Lung (tissue), 12 donors: ENCODE measurements around the gene FLT1. TPM values are rescaled to one million over a fixed set of nuclear protein-coding genes. Genes with fewer than 3 reads are reported as not detected.

ENCODE experiments used
- ATAC-seq: fragments of 200-7000 bp; cut with Tn5 transposase; one replicate; pipeline ENCODE4 v1.9.1; 2020; ENCODE audit warnings: moderate number of reproducible peaks; ENCODE audit not compliant: insufficient read depth, low FRiP score
- DNase-seq, 3 donors: peaks; one replicate each; pipeline ENCODE4 v3.0.0-alpha.2; 2013 to 2017
- H3K27ac ChIP-seq, 2 donors: one replicate each; pipeline ENCODE4 v1.5.1; 2013; ENCODE audit warnings: mild to moderate bottlenecking in 2 of 2, moderate library complexity in 2 of 2, control low read depth in 1 of 2, inconsistent platforms in 1 of 2, low read depth in 1 of 2, low read length in 1 of 2
- H3K27me3 ChIP-seq, 3 donors: one replicate each; pipeline ENCODE4 v1.5.1; 2013; ENCODE audit warnings: low read length in 2 of 3; ENCODE audit not compliant: control insufficient read depth in 3 of 3, insufficient read depth in 3 of 3
- H3K36me3 ChIP-seq, 4 donors: one replicate each; pipeline ENCODE4 v1.5.1; 2013; ENCODE audit warnings: low read length in 4 of 4, mild to moderate bottlenecking in 1 of 4, moderate library complexity in 1 of 4; ENCODE audit not compliant: control insufficient read depth in 4 of 4, insufficient read depth in 4 of 4
- H3K4me1 ChIP-seq, 5 donors: one replicate each; pipeline ENCODE4 v1.5.1; 2013; ENCODE audit warnings: low read length in 5 of 5, mild to moderate bottlenecking in 2 of 5, moderate library complexity in 1 of 5; ENCODE audit not compliant: control insufficient read depth in 5 of 5, insufficient read depth in 5 of 5
- H3K4me3 ChIP-seq: one replicate; pipeline ENCODE4 v1.5.1; 2013; ENCODE audit warnings: mild to moderate bottlenecking, control low read depth, moderate library complexity
- H3K9ac ChIP-seq, 2 donors: one replicate each; pipeline ENCODE4 v1.5.1; 2013; ENCODE audit warnings: low read length in 2 of 2, control low read depth in 1 of 2; ENCODE audit not compliant: insufficient read depth in 1 of 2
- H3K9me3 ChIP-seq, 4 donors: one replicate each; pipeline ENCODE4 v1.5.1; 2013; ENCODE audit warnings: low read length in 3 of 4, mild to moderate bottlenecking in 1 of 4, moderate library complexity in 1 of 4; ENCODE audit not compliant: control insufficient read depth in 4 of 4, insufficient read depth in 3 of 4
- CTCF ChIP-seq: IDR thresholded peaks from 2 replicates; pipeline ENCODE4 v1.5.1; 2012; ENCODE audit warnings: mild to moderate bottlenecking; ENCODE audit errors: control extremely low read depth, extremely low read depth
- WGBS, 2 donors: extraction: QIAGEN DNeasy Blood & Tissue Kit; methylation state at CpG; one replicate each; pipeline ENCODE4 v1.1.7; 2013; 5-methylcytosine and 5-hydroxymethylcytosine counted together
- polyA plus RNA-seq, 2 donors: library from polyadenylated mRNA; stranded (reverse); fragments of 200-250 nt; gene quantifications; one replicate each; pipeline ENCODE4 v1.2.1, GENCODE V29; 2013
- total RNA-seq, 2 donors: library from RNA; depleted of rRNA in 1 of 2; stranded (reverse); fragments of >200 nt in 1 of 2; gene quantifications; one replicate each; pipeline ENCODE4 v1.2.1, GENCODE V29; 2014 to 2021
- donor health status: control.
- donor health status: control.
- donor health status: Bipolar disorder and iron deficiency.
- donor health status: healthy.
- donor health status: DM: yes; HTN: yes; CAD: no.

Gene FLT1
- total and polyA plus RNA-seq, 4 donors: 4.7 to 71.3 (median 42.2) TPM

GRCh38 chr13:28498481-28499115 is 3.7 kb upstream of the FLT1 start:
- Histone ChIP-seq H3K4me1 (peaks cover 0 to 13% (median 8%) of the 10 kb centered on the region in 5 donors), H3K27ac (no peak overlapping the region), H3K9ac (no peak overlapping the region), H3K27me3 (peaks cover 6 to 37% (median 32%) of the 10 kb centered on the region in 3 donors), H3K36me3 (no peaks in the 10 kb centered on the region), H3K9me3 (peaks cover 0 to 3% (median 0%) of the 10 kb centered on the region in 4 donors), H3K4me3 (no peak overlapping the region)
- ATAC-seq (no peak), DNase-seq (no peak)
- TF ChIP-seq CTCF: no peak
- WGBS, 2 donors: 84 to 91% methylated on average over 14 to 16 of the region's 16 CpGs

GRCh38 chr13:28497143-28497876 is 2.4 kb upstream of the FLT1 start:
- DNase-seq (no peak), ATAC-seq (no peak)
- H3K4me1 ChIP-seq: peaks cover 0 to 14% (median 8%) of the 10 kb centered on the region in 5 donors
- H3K27ac ChIP-seq: no peak overlapping the region
- H3K4me3 ChIP-seq: no peak overlapping the region
- WGBS, 2 donors: 52 to 57% methylated on average over 4 of the region's 4 CpGs
- H3K9ac ChIP-seq: no peak overlapping the region
- H3K27me3 ChIP-seq: peaks cover 6 to 45% (median 44%) of the 10 kb centered on the region in 3 donors
- no peaks in the 10 kb centered on the region for H3K36me3 ChIP-seq
- TF ChIP-seq CTCF: no peak
- peaks cover 0 to 3% (median 0%) of the 10 kb centered on the region in 4 donors for H3K9me3 ChIP-seq

DNA sequence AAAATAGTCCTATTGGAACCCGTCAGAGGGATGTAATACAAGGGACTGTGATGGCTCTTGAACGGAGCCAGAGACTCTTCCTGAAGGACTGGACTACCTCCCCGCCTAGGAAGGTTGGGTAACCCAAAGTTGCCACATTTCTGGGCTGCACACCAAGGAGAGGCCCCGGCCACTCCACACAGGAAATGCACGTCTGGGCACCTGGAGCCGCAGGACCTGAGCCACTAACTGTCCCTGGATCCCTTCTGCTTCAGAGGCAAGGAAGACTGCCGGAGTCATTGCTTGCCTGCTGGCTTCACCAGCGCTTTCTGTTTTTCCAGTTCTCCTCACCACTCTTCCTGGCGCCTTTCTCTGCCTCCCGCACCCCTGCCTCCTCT is 1.2 kb upstream of the FLT1 start:
- H3K9me3 ChIP-seq: peaks cover 0 to 1% (median 0%) of the 10 kb centered on the region in 4 donors
- no peak overlapping the region for H3K4me3 ChIP-seq
- 36 to 42% methylated on average over 10 of the region's 10 CpGs for WGBS, 2 donors
- H3K9ac ChIP-seq: no peak overlapping the region
- no peak for TF ChIP-seq CTCF
- ATAC-seq (no peak), DNase-seq (no peak)
- peaks cover 6 to 56% (median 55%) of the 10 kb centered on the region in 3 donors for H3K27me3 ChIP-seq
- H3K27ac ChIP-seq: no peak overlapping the region
- H3K36me3 ChIP-seq: no peaks in the 10 kb centered on the region
- H3K4me1 ChIP-seq: peaks cover 0 to 14% (median 8%) of the 10 kb centered on the region in 5 donors
